Trophoblast cell (in vitro differentiated cells and primary cell): ENCODE data around the gene RHEBL1.

Experiments
- DNase-seq, 2 donors: peaks; one replicate each; pipeline ENCODE4 v3.0.0-alpha.2; 2016
- H2AFZ ChIP-seq: 2 replicates; pipeline ENCODE4 v1.6.1; 2013; ENCODE audit warnings: low read length, moderate library complexity, mild to moderate bottlenecking; ENCODE audit not compliant: insufficient read depth, poor library complexity
- H2AK5ac ChIP-seq: 2 replicates; pipeline ENCODE4 v1.6.1; 2013; ENCODE audit warnings: mild to moderate bottlenecking, low read length
- H2BK120ac ChIP-seq: 2 replicates; pipeline ENCODE4 v1.6.1; 2013; ENCODE audit warnings: low read length, mild to moderate bottlenecking, moderate library complexity; ENCODE audit not compliant: insufficient read depth, poor library complexity
- H2BK12ac ChIP-seq: 2 replicates; pipeline ENCODE4 v1.6.1; 2013; ENCODE audit warnings: mild to moderate bottlenecking, low read length, moderate library complexity
- H2BK5ac ChIP-seq: 2 replicates; pipeline ENCODE4 v1.6.1; 2013; ENCODE audit warnings: low read length, low read depth, moderate library complexity, mild to moderate bottlenecking; ENCODE audit not compliant: poor library complexity
- H3K14ac ChIP-seq: 2 replicates; pipeline ENCODE4 v1.6.1; 2013; ENCODE audit warnings: mild to moderate bottlenecking, low read length
- H3K18ac ChIP-seq: 2 replicates; pipeline ENCODE4 v1.6.1; 2013; ENCODE audit warnings: mild to moderate bottlenecking, low read length
- H3K23ac ChIP-seq: 2 replicates; pipeline ENCODE4 v1.6.1; 2013; ENCODE audit warnings: low read length
- H3K27ac ChIP-seq: 2 replicates; pipeline ENCODE4 v1.5.1; 2013; ENCODE audit warnings: low read depth, mild to moderate bottlenecking, inconsistent platforms, low read length, moderate library complexity
- H3K27me3 ChIP-seq: 2 replicates; pipeline ENCODE4 v1.6.1; 2013; ENCODE audit warnings: inconsistent platforms, mild to moderate bottlenecking, low read length, moderate library complexity; ENCODE audit not compliant: insufficient read depth
- H3K36me3 ChIP-seq, 2 experiments: 1 replicate in 1 of 2; 2 replicates in 1 of 2; pipeline ENCODE4 v1.6.1; 2013; ENCODE audit warnings: low read length in 2 of 2, mild to moderate bottlenecking in 2 of 2, moderate library complexity in 1 of 2; ENCODE audit not compliant: insufficient read depth in 2 of 2, control insufficient read depth in 1 of 2
- H3K4ac ChIP-seq: 2 replicates; pipeline ENCODE4 v1.6.1; 2013; ENCODE audit warnings: low read depth, mild to moderate bottlenecking, low read length, moderate library complexity
- H3K4me1 ChIP-seq, 2 experiments: 1 replicate in 1 of 2; 2 replicates in 1 of 2; pipeline ENCODE4 v1.6.1; 2013; ENCODE audit warnings: low read length in 2 of 2, mild to moderate bottlenecking in 2 of 2, moderate library complexity in 1 of 2; ENCODE audit not compliant: insufficient read depth in 2 of 2, control insufficient read depth in 1 of 2
- H3K4me2 ChIP-seq: 2 replicates; pipeline ENCODE4 v1.6.1; 2013; ENCODE audit warnings: inconsistent platforms, mild to moderate bottlenecking, low read length, moderate library complexity
- H3K4me3 ChIP-seq: 2 replicates; pipeline ENCODE4 v1.5.1; 2013; ENCODE audit warnings: mild to moderate bottlenecking, low read depth, low read length, inconsistent platforms
- H3K79me1 ChIP-seq: one replicate; pipeline ENCODE4 v1.6.1; 2013; ENCODE audit warnings: low read length
- H3K79me2 ChIP-seq: 2 replicates; pipeline ENCODE4 v1.6.1; 2013; ENCODE audit warnings: low read length, mild to moderate bottlenecking; ENCODE audit not compliant: control insufficient read depth, insufficient read depth, poor library complexity
- H3K9ac ChIP-seq: 2 replicates; pipeline ENCODE4 v1.6.1; 2013; ENCODE audit warnings: mild to moderate bottlenecking, low read length
- H3K9me3 ChIP-seq: 2 replicates; pipeline ENCODE4 v1.6.1; 2013; ENCODE audit warnings: low read depth, mild to moderate bottlenecking, control low read depth, inconsistent platforms, low read length; ENCODE audit not compliant: insufficient read depth
- H4K12ac ChIP-seq: 2 replicates; pipeline ENCODE4 v1.6.1; 2013; ENCODE audit warnings: low read depth, mild to moderate bottlenecking, low read length, moderate library complexity
- H4K8ac ChIP-seq: 2 replicates; pipeline ENCODE4 v1.6.1; 2013; ENCODE audit warnings: low read depth, mild to moderate bottlenecking, low read length, moderate library complexity
- H4K91ac ChIP-seq: one replicate; pipeline ENCODE4 v1.6.1; 2013; ENCODE audit warnings: low read depth, mild to moderate bottlenecking, low read length, moderate library complexity
- WGBS: extraction: QIAGEN DNeasy Blood & Tissue Kit; methylation state at CpG from one replicate; pipeline ENCODE4 v1.1.7; 2013; ENCODE audit warnings: missing lambda C conversion rate; ENCODE audit not compliant: insufficient read length, insufficient coverage; ENCODE audit errors: extremely low coverage; 5-methylcytosine and 5-hydroxymethylcytosine counted together

The RHEBL1 gene

GRCh38 chr12:49079793-49080192 is 10.0 kb upstream of the RHEBL1 start:
- Histone ChIP-seq H3K4me2 (no peak overlapping the region), H2BK5ac (no peak overlapping the region), H2AK5ac (no peak overlapping the region), H3K4me1 (no peaks in the 10 kb centered on the region), H3K27me3 (peaks cover 4% of the 10 kb centered on the region), H3K4me3 (no peak overlapping the region), H2AFZ (no peak overlapping the region), H4K91ac (no peak overlapping the region), H3K4ac (no peak overlapping the region), H3K79me1 (no peaks in the 10 kb centered on the region), H3K27ac (no peak overlapping the region), H4K12ac (no peak overlapping the region), H4K8ac (no peak overlapping the region), H2BK120ac (no peak overlapping the region), H3K36me3 (no peaks in the 10 kb centered on the region), H3K18ac (no peak overlapping the region), H3K9ac (no peak overlapping the region), H3K79me2 (no peaks in the 10 kb centered on the region), H3K9me3 (no peaks in the 10 kb centered on the region), H3K23ac (no peak overlapping the region), H3K14ac (no peak overlapping the region), H2BK12ac (no peak overlapping the region)
- WGBS = no CpG with 5 or more reads among the region's 1 CpG
- no peak for DNase-seq

- WGBS = no CpG with 5 or more reads among the region's 11 CpGs
- H3K79me2 ChIP-seq = no peaks in the 10 kb centered on the region
- no peak overlapping the region for H2AK5ac ChIP-seq
- H2BK5ac ChIP-seq = no peak overlapping the region
- H2AFZ ChIP-seq = no peak overlapping the region
- H3K27me3 ChIP-seq = no peaks in the 10 kb centered on the region
- H4K91ac ChIP-seq = no peak overlapping the region
- no peaks in the 10 kb centered on the region for H3K79me1 ChIP-seq
- H3K23ac ChIP-seq = no peak overlapping the region
- no peak overlapping the region for H4K8ac ChIP-seq
- no peak overlapping the region for H2BK120ac ChIP-seq
- no peak overlapping the region for H3K27ac ChIP-seq
- no peak overlapping the region for H3K14ac ChIP-seq
- no peak for DNase-seq
- no peak overlapping the region for H2BK12ac ChIP-seq
- H3K4me3 ChIP-seq = no peak overlapping the region
- no peak overlapping the region for H3K4ac ChIP-seq
- H3K18ac ChIP-seq = no peak overlapping the region
- no peak overlapping the region for H3K4me2 ChIP-seq
- H3K9ac ChIP-seq = no peak overlapping the region
- no peaks in the 10 kb centered on the region for H3K9me3 ChIP-seq
- H3K36me3 ChIP-seq = no peaks in the 10 kb centered on the region
- peaks cover 2 to 7% of the 10 kb centered on the region in 2 experiments for H3K4me1 ChIP-seq
- no peak overlapping the region for H4K12ac ChIP-seq
These were observed 1.2 kb upstream of the RHEBL1 start for GRCh38 chr12:49070971-49071370.

GRCh38 chr12:49068879-49069506 is 786 bp downstream of the RHEBL1 start:
- H2AK5ac ChIP-seq = no peak overlapping the region
- no peak overlapping the region for H3K9ac ChIP-seq
- H2BK5ac ChIP-seq = no peak overlapping the region
- no peak overlapping the region for H3K4ac ChIP-seq
- no peak overlapping the region for H4K91ac ChIP-seq
- no peak overlapping the region for H2BK12ac ChIP-seq
- no peak overlapping the region for H3K23ac ChIP-seq
- no peak overlapping the region for H2BK120ac ChIP-seq
- H4K12ac ChIP-seq = peak overlapping the region; percentile 2
- peak overlapping the region; percentile 81 for H3K4me2 ChIP-seq
- peak overlapping the region; percentile 79 for H3K4me3 ChIP-seq
- no peak overlapping the region for H3K14ac ChIP-seq
- H2AFZ ChIP-seq = peak overlapping the region; percentile 93
- DNase-seq = no peak
- H3K79me2 ChIP-seq = no peaks in the 10 kb centered on the region
- H3K79me1 ChIP-seq = no peaks in the 10 kb centered on the region
- no peaks in the 10 kb centered on the region for H3K9me3 ChIP-seq
- H3K4me1 ChIP-seq = peaks cover 2 to 7% of the 10 kb centered on the region in 2 experiments
- no peaks in the 10 kb centered on the region for H3K27me3 ChIP-seq
- H3K18ac ChIP-seq = no peak overlapping the region
- H3K36me3 ChIP-seq = no peaks in the 10 kb centered on the region
- WGBS = no CpG with 5 or more reads among the region's 21 CpGs
- peak overlapping the region; percentile 15 for H4K8ac ChIP-seq
- H3K27ac ChIP-seq = no peak overlapping the region

- no peak overlapping the region for H4K91ac ChIP-seq
- H3K4me2 ChIP-seq = no peak overlapping the region
- H3K23ac ChIP-seq = no peak overlapping the region
- no peak overlapping the region for H4K12ac ChIP-seq
- no peak overlapping the region for H2AK5ac ChIP-seq
- H3K79me1 ChIP-seq = no peaks in the 10 kb centered on the region
- H4K8ac ChIP-seq = no peak overlapping the region
- H3K27me3 ChIP-seq = no peaks in the 10 kb centered on the region
- H3K9ac ChIP-seq = no peak overlapping the region
- H3K14ac ChIP-seq = no peak overlapping the region
- H2BK12ac ChIP-seq = no peak overlapping the region
- H3K36me3 ChIP-seq = no peaks in the 10 kb centered on the region
- DNase-seq = no peak
- no peak overlapping the region for H3K4ac ChIP-seq
- no CpG with 5 or more reads among the region's 4 CpGs for WGBS
- peaks cover 2 to 9% of the 10 kb centered on the region in 2 experiments for H3K4me1 ChIP-seq
- H2BK5ac ChIP-seq = no peak overlapping the region
- no peak overlapping the region for H2AFZ ChIP-seq
- no peak overlapping the region for H3K27ac ChIP-seq
- no peak overlapping the region for H2BK120ac ChIP-seq
- no peak overlapping the region for H3K18ac ChIP-seq
- peaks cover under 1% of the 10 kb centered on the region for H3K79me2 ChIP-seq
- no peak overlapping the region for H3K4me3 ChIP-seq
- H3K9me3 ChIP-seq = no peaks in the 10 kb centered on the region
These were observed 3.7 kb downstream of the RHEBL1 start for GRCh38 chr12:49066120-49066519.
